NCI-H2227 (cell line): ENCODE results near the gene NELFCD.
"Not testable (repeated sequence)": the region's sequence is repeated elsewhere in the genome, so short reads cannot be mapped to it uniquely, and the experiment has no call there.

ENCODE experiments used
- DNase-seq: peaks from one replicate; lab custom pipeline; 2025; ENCODE audit not compliant: unreplicated experiment; lab: John Stamatoyannopoulos, UW

Gene NELFCD

GRCh38 chr20:58980711-58981627 is at the start of gene NELFCD:
Gene NELFCD (plus strand): TSS chr20:58981256. CDS start chr20:58981310, 54 bp downstream.
- DNase-seq: peak; percentile 92

GRCh38 chr20:58932170-58932569 is 48.9 kb upstream of the NELFCD start:
- DNase-seq: no peak

GRCh38 chr20:58938078-58938477 is 43.0 kb upstream of the NELFCD start:
- no peak for DNase-seq

- no peak for DNase-seq
Observed at GRCh38 chr20:58938541-58938940, 42.5 kb upstream of the NELFCD start.

- DNase-seq: no peak
Observed at GRCh38 chr20:58941471-58941870, 39.6 kb upstream of the NELFCD start.

- DNase-seq: no peak
Observed at GRCh38 chr20:58942549-58942948, 38.5 kb upstream of the NELFCD start.

- DNase-seq: no peak
Observed at GRCh38 chr20:58944610-58945009, 36.4 kb upstream of the NELFCD start.

- DNase-seq: no peak
Observed at GRCh38 chr20:58945965-58946631, 35.0 kb upstream of the NELFCD start.

- DNase-seq: not testable (repeated sequence)
Observed at GRCh38 chr20:58947797-58948388, 33.2 kb upstream of the NELFCD start.

- DNase-seq: no peak
Observed at GRCh38 chr20:58950603-58951002, 30.5 kb upstream of the NELFCD start.

GRCh38 chr20:58953050-58953449 is 28.0 kb upstream of the NELFCD start:
- no peak for DNase-seq

GRCh38 chr20:58956078-58956477 is 25.0 kb upstream of the NELFCD start:
- DNase-seq: no peak

- DNase-seq: no peak
Observed at GRCh38 chr20:58959652-58960051, 21.4 kb upstream of the NELFCD start.

- no peak for DNase-seq
Observed at GRCh38 chr20:58963060-58963584, 17.9 kb upstream of the NELFCD start.

GRCh38 chr20:58963922-58964321 is 17.1 kb upstream of the NELFCD start:
- DNase-seq: not testable (repeated sequence)

- DNase-seq: no peak
Observed at GRCh38 chr20:58965270-58966064, 15.6 kb upstream of the NELFCD start.

- DNase-seq: no peak
Observed at GRCh38 chr20:58967652-58968429, 13.2 kb upstream of the NELFCD start.

GRCh38 chr20:58969439-58969838 is 11.6 kb upstream of the NELFCD start:
- no peak for DNase-seq

- DNase-seq: no peak
Observed at GRCh38 chr20:58970146-58970545, 10.9 kb upstream of the NELFCD start.

GRCh38 chr20:58971429-58971828 is 9.6 kb upstream of the NELFCD start:
- DNase-seq: no peak
